Esophagus (tissue), 2 donors: ENCODE results near the gene TMEM94. TPM values are rescaled to one million over a fixed set of nuclear protein-coding genes. Genes with fewer than 3 reads are reported as not detected.

Source experiments
- H3K27ac ChIP-seq, 2 donors: one replicate each; pipeline ENCODE4 v1.5.1; 2013; ENCODE audit warnings: low read depth in 2 of 2, mild to moderate bottlenecking in 2 of 2, inconsistent platforms in 1 of 2, low read length in 1 of 2, moderate library complexity in 1 of 2
- H3K27me3 ChIP-seq, 2 donors: one replicate each; pipeline ENCODE4 v1.6.1; 2013; ENCODE audit warnings: low read length in 2 of 2, control low read depth in 1 of 2, mild to moderate bottlenecking in 1 of 2; ENCODE audit not compliant: insufficient read depth in 2 of 2, control insufficient read depth in 1 of 2
- H3K36me3 ChIP-seq, 2 donors: one replicate each; pipeline ENCODE4 v1.6.1; 2013; ENCODE audit warnings: low read length in 1 of 2; ENCODE audit not compliant: control insufficient read depth in 2 of 2, insufficient read depth in 2 of 2
- H3K4me1 ChIP-seq, 2 donors: one replicate each; pipeline ENCODE4 v1.6.1; 2013; ENCODE audit warnings: low read length in 1 of 2; ENCODE audit not compliant: control insufficient read depth in 2 of 2, insufficient read depth in 2 of 2
- H3K4me3 ChIP-seq, 2 donors: one replicate each; pipeline ENCODE4 v1.5.1; 2013; ENCODE audit warnings: low read length in 2 of 2, mild to moderate bottlenecking in 2 of 2, low read depth in 1 of 2, moderate library complexity in 1 of 2
- H3K9me3 ChIP-seq, 2 donors: one replicate each; pipeline ENCODE4 v1.6.1; 2013; ENCODE audit warnings: mild to moderate bottlenecking in 2 of 2, low read depth in 1 of 2, low read length in 1 of 2, moderate library complexity in 1 of 2; ENCODE audit not compliant: control insufficient read depth in 2 of 2, insufficient read depth in 1 of 2
- WGBS, 2 donors: extraction: QIAGEN DNeasy Blood & Tissue Kit; methylation state at CpG; one replicate each; pipeline ENCODE4 v1.1.7; 2013; 5-methylcytosine and 5-hydroxymethylcytosine counted together
- polyA plus RNA-seq, 2 donors: library from polyadenylated mRNA; stranded (reverse); fragments of 200-250 nt; gene quantifications; one replicate each; pipeline ENCODE4 v1.2.3, GENCODE V29; 2013
- donor health status: healthy with polysubstance abuse.
- donor health status: Bipolar disorder and iron deficiency.

The TMEM94 gene
- polyA plus RNA-seq, 2 donors, result 26.4 to 38.9 TPM

DNA sequence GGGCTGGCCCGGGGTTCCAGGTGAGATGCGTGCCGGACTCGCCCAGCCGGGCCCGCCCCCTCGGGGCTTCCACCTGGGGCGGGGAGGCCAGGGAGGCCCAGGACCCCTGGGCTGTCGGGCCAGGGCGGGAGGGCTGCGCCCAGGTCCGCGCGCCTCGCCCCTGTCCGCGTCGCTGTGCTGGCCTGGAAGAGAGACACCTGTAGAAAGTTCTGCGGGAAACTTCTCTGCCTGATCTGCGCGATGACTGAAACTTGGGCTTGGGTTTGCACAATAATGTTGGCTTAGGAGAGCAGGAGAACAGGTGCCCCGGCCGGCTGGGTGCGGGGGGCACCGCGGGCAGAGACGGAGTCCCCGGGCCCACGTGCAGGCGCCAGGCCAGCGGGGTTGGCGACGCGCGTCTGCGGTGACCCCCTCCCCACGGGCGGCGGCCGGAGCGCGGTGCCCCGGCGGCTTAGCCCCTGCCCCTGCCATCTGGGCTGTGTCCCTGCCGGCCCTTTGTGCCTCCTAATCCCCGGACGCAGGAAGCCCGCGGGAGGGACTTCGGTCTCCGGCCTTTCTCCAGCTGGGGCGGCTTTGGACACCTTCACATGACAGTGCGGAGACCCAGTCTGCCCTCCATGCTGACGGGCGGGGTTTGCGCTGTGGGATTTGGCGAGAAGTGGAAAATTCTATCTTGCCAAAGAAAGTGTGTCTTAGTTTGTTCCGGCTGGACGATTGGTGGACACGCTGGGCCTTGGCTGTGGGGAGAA, 69.5 kb downstream of the TMEM94 start:
- H3K9me3 ChIP-seq, result no peaks in the 10 kb centered on the region
- 1 to 2% methylated on average over 57 to 60 of the region's 60 CpGs for WGBS, 2 donors
- H3K27ac ChIP-seq, result peak overlapping the region; percentile 86 to 89
- peaks cover 0 to 8% of the 10 kb centered on the region in 2 donors for H3K36me3 ChIP-seq
- no peaks in the 10 kb centered on the region for H3K27me3 ChIP-seq
- peak overlapping the region; percentile 67 to 69 for H3K4me3 ChIP-seq
- H3K4me1 ChIP-seq, result peaks cover 2 to 5% of the 10 kb centered on the region in 2 donors

DNA sequence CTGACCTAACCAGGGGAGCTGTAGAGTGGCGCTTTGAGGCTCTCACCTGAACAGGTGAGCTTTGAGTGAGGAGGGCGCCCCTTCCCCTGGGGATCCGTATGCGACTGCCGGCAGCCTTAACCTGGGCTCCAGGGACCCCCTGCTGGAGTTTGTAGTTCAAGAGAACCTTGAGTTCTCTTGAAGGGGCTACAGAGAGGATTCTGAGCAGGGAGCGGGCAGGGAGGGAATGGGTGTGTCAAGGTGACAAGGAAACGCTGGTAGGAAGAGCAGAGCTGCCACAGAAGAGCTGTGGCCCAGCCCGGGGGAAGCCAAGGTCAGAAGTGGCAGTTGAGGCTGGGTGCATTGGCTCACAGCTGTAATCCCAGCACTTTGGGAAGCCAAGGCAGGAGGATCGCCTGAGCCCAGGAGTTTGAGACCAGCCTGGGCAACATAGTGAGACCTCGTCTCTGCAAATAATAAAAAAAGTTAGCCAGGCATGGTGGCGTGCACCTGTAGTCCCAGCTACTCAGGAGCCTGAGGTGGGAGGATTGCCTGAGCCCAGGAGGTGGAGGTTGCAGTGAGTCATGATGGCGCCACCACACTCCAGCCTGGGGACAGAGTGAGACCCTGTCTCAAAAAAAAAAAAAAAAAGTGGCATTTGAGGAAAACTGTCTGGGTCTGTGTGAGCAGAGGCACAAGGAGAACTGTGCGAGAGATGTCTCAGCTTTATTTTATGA, 70.3 kb downstream of the TMEM94 start:
- 36 to 50% methylated on average over 13 of the region's 13 CpGs for WGBS, 2 donors
- Histone ChIP-seq H3K27me3 (no peaks in the 10 kb centered on the region), H3K4me3 (peak overlapping the region; percentile 67 to 69), H3K4me1 (peaks cover 4 to 5% of the 10 kb centered on the region in 2 donors), H3K9me3 (no peaks in the 10 kb centered on the region), H3K27ac (peak overlapping the region; percentile 86 to 89), H3K36me3 (peaks cover 0 to 10% of the 10 kb centered on the region in 2 donors)

DNA sequence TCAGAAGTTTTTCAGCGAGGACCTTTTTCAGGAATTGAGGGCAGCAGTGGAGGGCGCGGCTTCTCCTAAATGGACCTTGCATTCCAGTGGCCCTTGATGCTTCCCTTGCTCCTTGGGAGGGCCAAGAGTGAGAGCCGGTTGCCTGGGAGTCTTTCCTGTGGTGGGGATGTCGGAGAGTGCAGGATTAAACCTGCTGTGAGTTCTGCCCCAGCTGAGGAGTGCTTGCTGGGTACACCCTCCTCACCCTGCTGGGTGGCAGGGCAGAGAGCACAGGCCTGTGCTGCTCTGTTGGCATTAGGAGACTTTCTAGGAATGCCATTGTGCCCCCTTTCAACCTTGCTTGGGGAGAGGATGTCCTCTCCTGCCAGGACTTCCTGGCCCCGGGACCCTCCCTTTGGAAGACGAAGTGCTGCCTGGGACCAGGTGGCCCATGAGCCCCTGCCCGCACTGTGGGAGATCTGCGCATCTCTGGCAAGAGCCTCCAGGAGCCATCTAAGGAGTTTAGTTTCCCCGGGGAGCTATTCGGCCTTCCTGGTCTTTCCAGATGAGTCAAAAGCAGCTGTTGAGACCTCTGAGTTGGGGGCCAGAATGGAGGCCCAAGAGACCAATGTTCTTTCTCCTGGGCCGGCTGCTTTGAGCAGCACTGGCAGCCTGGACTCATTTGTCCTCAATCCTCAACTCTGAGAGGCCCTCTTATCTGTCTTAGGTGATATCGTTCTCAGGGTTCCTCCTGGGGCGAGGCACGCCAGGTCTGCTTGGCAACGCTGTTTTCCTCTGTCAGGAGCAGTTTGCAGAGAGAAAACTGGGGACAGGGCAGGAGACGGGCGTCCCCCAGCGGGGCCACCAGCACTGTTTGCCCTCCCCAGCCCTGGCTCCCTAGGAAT, 74.6 kb downstream of the TMEM94 start:
- Histone ChIP-seq H3K9me3 (no peaks in the 10 kb centered on the region), H3K4me1 (peaks cover 3 to 6% of the 10 kb centered on the region in 2 donors), H3K27me3 (no peaks in the 10 kb centered on the region), H3K36me3 (peaks cover 0 to 12% of the 10 kb centered on the region in 2 donors), H3K27ac (peak overlapping the region; percentile 35 to 45), H3K4me3 (no peak overlapping the region)
- 75 to 87% methylated on average over 19 of the region's 19 CpGs for WGBS, 2 donors

DNA sequence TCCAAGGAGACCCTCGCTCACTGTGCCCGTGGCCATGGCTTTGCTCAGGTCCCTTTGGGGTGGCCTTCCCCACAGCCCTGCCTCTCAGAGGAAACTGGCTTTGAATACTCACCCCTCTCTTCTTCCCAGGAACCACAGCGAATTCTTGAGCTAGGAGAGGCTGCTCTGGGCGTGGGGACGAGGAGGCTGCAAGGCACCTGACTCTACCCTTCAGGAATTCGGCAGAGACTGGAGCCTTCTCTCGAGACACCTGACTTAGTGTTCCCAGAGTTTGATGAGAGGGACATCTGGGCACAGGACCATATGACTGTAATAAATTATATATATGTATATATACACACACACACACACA, 75.3 kb downstream of the TMEM94 start:
- WGBS, 2 donors, result 58 to 83% methylated on average over 7 of the region's 7 CpGs
- Histone ChIP-seq H3K27ac (peak overlapping the region; percentile 35 to 45), H3K4me1 (peaks cover 0 to 6% of the 10 kb centered on the region in 2 donors), H3K9me3 (no peaks in the 10 kb centered on the region), H3K4me3 (no peak overlapping the region), H3K36me3 (peaks cover 0 to 12% of the 10 kb centered on the region in 2 donors), H3K27me3 (no peaks in the 10 kb centered on the region)

DNA sequence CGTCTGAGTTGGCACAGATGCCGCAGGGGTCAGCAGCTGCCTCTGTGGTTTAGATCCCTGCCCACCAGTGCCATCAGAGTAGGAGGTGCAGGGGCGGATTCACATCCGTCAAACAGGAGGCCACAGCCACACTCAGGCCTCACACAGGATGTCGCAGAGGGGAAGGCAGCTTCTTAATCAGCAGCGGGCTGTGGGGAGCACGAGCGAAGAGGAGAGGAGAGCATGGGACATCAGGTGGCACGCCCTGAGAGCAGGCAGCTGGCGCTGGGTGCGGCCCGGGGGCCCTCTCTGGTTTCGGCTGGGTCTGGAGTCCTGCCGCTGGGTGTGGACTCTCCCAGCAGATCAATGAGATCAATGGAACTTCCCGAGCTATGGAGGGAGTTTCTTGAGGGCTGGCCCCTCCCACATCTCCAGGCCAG, 78.7 kb downstream of the TMEM94 start:
- no peaks in the 10 kb centered on the region for H3K9me3 ChIP-seq
- peaks cover 2 to 7% of the 10 kb centered on the region in 2 donors for H3K4me1 ChIP-seq
- H3K27me3 ChIP-seq, result no peaks in the 10 kb centered on the region
- H3K36me3 ChIP-seq, result peaks cover 0 to 19% of the 10 kb centered on the region in 2 donors
- no peak overlapping the region for H3K4me3 ChIP-seq
- H3K27ac ChIP-seq, result no peak overlapping the region
- WGBS, 2 donors, result 54 to 72% methylated on average over 15 of the region's 15 CpGs

DNA sequence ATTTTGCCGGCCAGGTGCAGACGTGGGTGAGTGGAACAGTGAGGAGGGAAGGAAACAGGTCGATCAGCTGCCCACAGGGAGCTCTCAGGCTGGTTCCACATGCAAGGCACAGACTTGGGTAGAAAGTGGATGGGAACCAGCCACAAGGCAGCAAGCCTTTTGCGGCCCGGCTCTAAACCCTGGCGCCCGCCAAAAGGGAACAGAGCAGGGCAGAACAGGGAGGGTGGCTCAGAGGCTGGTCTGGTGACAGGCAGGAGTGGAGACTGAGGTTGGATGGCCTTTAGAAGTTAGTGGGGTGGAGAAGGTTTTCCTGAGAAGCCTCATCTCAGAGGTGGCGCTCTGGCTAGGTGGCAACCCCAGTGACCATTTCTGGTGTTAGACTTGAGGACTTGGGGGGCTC, 79.4 kb downstream of the TMEM94 start:
- Histone ChIP-seq H3K4me1 (peaks cover 2 to 12% of the 10 kb centered on the region in 2 donors), H3K36me3 (peaks cover 0 to 24% of the 10 kb centered on the region in 2 donors), H3K27me3 (no peaks in the 10 kb centered on the region), H3K4me3 (no peak overlapping the region), H3K9me3 (no peaks in the 10 kb centered on the region), H3K27ac (no peak overlapping the region)
- 90 to 93% methylated on average over 8 of the region's 8 CpGs for WGBS, 2 donors

DNA sequence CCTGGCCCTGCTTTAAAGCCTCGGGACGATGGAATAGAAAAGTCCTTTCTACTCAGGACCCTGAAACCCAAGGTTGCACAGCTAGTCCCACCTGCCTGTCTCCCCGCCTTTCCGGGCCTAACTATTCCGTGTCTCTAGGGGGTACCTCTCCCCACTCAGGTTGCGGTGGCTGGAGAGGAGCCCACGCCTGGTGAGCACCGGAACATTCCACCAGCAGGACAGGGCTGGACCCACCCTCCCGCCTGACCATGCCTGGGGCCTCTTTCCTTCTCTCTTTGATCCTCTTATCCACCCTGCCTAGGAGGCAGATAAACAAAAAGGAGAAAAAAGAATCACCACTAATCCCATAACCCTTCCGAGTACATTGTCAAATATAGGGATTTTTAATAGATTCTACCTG, 79.9 kb downstream of the TMEM94 start:
- Histone ChIP-seq H3K4me3 (no peak overlapping the region), H3K27me3 (no peaks in the 10 kb centered on the region), H3K27ac (no peak overlapping the region), H3K4me1 (peaks cover 2 to 9% of the 10 kb centered on the region in 2 donors), H3K36me3 (peaks cover 0 to 22% of the 10 kb centered on the region in 2 donors), H3K9me3 (no peaks in the 10 kb centered on the region)
- WGBS, 2 donors, result 78 to 80% methylated on average over 10 of the region's 10 CpGs

DNA sequence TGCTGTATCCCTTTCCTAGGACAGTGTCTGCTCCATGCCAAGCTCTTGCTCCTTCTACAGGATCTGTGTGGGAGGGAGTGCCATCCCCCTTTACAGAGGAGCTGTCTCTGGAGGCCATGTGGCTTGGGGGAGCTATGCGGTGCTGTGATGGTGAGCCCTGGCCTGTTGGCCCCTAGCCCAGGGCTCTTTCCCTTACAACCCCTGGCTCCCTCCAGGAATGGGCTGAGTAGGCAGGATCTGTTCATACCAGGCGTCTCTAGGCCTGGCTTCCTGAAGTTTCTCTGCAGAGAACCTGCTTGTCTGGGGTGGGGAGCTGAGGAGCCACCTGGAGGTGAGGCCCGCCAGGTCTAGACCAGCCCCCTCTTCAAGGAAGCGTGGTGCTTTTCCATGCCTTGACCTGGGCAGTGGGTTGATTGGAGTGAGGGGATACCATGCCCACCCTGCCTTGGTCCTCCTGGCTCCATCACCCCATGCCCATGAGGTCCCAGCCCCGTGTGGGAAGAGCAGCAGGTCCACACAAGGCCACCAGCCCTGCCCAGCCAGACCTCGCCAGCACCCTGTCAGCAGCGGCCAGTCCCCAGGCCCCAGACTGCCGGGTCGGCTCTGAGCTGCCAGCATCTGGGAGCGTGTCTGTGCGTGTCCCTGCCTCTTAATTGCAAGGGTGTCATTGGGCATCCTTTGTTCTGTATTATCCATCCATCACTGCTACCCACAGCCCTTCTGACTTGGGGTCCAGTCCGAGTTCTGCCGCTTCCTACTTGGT, 83.7 kb downstream of the TMEM94 start:
- no peak overlapping the region for H3K27ac ChIP-seq
- H3K4me1 ChIP-seq, result peaks cover 2 to 7% of the 10 kb centered on the region in 2 donors
- H3K36me3 ChIP-seq, result peaks cover 0 to 18% of the 10 kb centered on the region in 2 donors
- no peaks in the 10 kb centered on the region for H3K9me3 ChIP-seq
- H3K4me3 ChIP-seq, result no peak overlapping the region
- no peaks in the 10 kb centered on the region for H3K27me3 ChIP-seq
- 62 to 68% methylated on average over 13 of the region's 13 CpGs for WGBS, 2 donors
